ENCODE data around the gene SLC25A48. TPM values are rescaled to one million over a fixed set of nuclear protein-coding genes. Genes with fewer than 3 reads are reported as not detected.

Gene SLC25A48
- total RNA-seq, 4 donors from 2014 or later = 0.34 to 2.0 (median 0.94) TPM; not detected in 1

DNA sequence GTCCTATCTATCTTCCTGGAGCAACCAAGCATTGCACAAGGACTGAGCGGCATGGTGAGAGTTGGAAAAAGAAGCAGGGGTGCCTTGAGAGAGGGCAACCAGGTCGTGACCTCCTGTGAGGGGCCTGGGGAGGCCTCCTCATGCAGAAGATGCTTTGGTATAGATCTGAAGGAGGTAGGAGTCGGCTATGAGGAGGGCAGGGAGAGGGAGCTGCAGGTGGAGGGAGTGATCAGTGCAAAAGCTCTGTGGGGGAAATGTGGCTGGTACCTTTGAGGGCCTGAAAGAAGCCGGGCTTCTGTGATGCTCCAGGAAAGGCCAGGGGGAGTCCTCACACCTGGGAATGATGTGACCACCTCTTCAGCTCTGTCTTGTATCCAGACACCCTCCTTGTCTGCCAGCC, 3.6 kb upstream of the SLC25A48 start:
- TF ChIP-seq, protein P1, sequence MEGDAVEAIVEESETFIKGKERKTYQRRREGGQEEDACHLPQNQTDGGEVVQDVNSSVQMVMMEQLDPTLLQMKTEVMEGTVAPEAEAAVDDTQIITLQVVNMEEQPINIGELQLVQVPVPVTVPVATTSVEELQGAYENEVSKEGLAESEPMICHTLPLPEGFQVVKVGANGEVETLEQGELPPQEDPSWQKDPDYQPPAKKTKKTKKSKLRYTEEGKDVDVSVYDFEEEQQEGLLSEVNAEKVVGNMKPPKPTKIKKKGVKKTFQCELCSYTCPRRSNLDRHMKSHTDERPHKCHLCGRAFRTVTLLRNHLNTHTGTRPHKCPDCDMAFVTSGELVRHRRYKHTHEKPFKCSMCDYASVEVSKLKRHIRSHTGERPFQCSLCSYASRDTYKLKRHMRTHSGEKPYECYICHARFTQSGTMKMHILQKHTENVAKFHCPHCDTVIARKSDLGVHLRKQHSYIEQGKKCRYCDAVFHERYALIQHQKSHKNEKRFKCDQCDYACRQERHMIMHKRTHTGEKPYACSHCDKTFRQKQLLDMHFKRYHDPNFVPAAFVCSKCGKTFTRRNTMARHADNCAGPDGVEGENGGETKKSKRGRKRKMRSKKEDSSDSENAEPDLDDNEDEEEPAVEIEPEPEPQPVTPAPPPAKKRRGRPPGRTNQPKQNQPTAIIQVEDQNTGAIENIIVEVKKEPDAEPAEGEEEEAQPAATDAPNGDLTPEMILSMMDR (IDR thresholded peaks at IDR 0.05; ENCODE audit: low read depth) = no peak

DNA sequence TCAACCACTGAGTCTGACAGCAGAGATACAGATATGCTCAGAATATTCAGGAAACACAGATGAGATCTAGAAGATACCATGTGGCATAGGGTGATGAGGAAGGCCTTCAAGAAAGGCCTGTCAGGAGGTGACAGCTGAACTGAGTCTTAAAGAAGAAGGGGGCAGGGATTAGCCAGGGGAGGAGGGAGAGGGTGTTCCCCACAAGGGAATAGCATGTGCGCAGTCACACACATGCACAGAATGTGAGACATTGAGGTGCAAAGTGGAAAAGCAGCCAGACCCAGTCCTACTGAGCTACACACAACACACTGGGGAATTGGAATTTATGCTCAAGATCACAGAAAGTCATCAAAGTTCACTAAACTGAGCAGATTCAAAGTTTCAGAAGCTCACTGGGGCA, 3.0 kb upstream of the SLC25A48 start:
- TF ChIP-seq, protein P1 (IDR thresholded peaks at IDR 0.05; ENCODE audit: low read depth) = no peak

DNA sequence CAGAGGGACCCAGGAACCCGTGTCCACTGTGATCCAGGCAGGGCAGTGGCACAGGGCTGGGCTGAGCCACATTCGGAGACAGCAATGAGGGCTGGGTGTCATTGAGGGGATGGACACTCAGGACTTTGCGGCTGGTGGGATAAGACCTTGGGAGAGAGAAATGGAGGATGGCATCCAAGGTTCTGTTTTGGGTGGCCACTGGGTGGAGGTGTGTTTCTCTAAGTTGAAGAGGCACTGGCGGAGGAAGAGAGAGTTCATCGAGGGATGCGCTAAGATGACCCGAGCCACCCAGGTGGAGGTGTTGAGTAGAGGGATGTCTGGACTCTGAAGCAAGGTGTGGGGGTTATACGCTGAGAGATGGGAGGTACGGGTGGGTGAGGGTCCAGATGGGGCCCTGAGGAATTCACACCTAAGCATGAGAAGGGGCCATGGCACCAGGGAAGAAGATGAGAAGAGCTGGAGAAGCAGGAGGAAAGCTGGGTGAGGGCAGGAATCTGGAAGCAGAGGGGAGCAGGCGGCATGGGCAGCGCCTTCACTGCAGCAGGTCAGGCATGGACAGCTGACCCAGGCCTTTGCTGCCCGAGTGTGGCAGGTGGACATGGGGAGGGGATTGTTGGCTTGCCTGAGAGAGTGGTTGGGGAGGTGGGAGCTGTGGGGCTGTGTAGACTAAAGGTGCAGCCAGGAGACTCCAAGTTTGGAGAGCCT, 2.5 kb upstream of the SLC25A48 start:
- TF ChIP-seq, protein P1 (IDR thresholded peaks at IDR 0.05; ENCODE audit: low read depth) = no peak

DNA sequence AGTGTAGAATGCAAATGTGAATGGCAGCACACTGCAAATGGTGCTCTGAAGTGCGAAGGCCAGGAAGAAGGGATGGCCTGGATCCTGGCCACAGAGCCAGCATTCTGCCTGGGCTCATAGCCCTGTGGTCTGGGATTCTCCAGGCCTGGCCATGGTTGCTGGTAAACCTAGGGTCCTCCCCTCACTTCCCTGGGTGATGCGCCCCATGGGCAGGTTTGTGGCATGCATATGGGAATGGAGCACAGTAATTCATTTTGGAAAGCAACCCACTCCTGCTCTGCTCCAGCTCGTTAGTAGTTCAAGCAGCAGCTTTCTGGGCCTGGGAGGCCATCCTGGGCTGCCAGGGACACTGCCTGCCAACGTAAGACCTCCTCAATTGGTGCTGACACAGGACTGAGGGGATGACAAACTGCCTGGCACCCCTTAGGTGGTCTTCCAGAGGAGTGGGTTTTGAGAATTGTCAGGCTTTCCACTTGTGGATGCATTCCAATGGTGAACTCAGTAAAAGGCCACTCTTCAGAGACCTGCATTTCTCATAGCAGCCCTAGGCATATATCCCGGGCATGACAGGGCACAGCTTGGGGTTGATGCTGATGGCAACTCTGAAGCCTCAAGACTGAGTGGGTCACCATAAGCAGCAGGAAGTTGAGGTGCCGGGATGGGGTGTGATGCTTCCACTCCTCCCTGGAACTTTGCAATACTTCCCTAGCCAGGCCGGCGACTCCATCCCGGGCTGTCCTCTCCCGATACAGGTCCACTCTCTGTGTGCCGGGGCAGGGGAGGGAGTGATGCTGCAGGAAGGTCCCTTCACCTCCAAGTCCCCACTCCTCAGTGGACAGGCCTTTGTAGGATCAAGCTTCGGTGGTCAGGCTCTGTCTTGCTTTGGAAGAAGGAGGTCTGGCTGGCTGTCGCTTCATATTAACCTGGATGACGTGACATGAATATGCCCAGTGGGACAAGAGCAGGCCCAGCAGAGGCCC, 1.2 kb upstream of the SLC25A48 start:
- TF ChIP-seq, protein P1 (IDR thresholded peaks at IDR 0.05; ENCODE audit: low read depth) = no peak

DNA sequence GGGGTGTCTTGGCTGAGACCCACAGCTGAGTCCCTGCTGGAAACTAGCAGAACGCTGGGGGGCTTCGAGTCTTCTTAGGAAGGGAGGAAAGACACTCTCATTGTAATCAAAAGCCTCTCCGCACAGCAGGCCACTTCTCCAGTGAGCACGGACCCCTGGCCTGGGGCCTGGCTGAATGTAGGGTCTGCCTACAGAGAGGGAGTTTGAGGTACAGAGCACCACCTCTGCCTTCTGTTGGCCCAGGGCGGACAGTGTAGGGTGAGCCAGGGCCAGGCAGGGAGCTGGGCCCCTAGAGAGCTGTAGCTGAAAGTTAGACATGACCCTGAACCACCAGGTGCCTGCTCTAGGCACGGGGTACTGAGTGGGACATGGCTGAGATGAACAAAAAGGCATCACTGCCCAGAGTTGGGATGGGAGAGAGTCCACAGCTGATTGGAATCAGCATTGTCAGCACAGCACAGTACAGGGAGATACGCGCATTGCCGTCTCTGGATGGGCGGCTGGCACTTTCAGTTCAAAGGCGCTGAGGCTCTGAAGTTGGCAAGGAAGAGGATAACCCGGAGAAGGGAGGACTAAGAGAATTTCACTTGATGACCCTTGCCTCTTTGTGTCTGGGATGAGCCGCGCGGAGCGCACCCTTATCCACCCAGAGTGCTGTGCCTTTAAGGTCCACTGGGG, 363 bp upstream of the SLC25A48 start:
- TF ChIP-seq, protein P1 (IDR thresholded peaks at IDR 0.05; ENCODE audit: low read depth) = no peak

DNA sequence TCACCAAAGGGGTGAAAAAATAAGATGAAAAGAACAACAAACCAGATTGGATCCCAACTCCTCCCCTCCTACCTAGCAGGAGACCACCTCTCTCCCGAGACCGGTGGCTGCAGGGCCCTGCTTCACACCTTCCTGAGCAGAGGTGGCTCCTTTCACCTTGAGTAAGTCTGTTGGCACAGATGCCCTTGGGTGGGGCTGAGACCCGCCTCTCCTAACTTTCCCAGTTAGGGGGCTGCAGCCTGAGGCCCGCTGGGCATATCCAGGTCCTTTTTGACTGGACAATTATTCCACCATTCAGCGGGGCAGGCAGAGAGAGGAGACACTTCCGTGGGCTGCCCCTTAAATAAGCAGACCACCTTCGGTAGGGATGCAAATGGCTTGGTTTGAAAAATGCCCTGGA, 1.3 kb downstream of the SLC25A48 start:
- TF ChIP-seq, protein P1 (IDR thresholded peaks at IDR 0.05; ENCODE audit: low read depth) = no peak
